Activated CD4-positive, alpha-beta T cell treated with anti-CD3 and anti-CD28 coated beads, Interleukin-2, Interleukin-6, amounts not matched to agents 100 ng/mL and 50 ng/mL, durations not matched to agents 16 hours and 8 hours (primary cell): ENCODE results near the gene PCDHGA1.
A peak's percentile ranks its signal among the peaks of the same experiment; 100 is the strongest.
"Not testable (repeated sequence)": the region's sequence is repeated elsewhere in the genome, so short reads cannot be mapped to it uniquely, and the experiment has no call there.

Experiments
- DNase-seq: peaks from one replicate; pipeline ENCODE4 v3.0.0-alpha.2; 2020

Gene PCDHGA1

GRCh38 chr5:141383345-141383744, 53.0 kb downstream of the PCDHGA1 start:
- DNase-seq = no peak

- no peak for DNase-seq
These were observed 54.4 kb downstream of the PCDHGA1 start for GRCh38 chr5:141384471-141385267.

GRCh38 chr5:141387557-141388311, 57.4 kb downstream of the PCDHGA1 start, which contains the start of gene PCDHGB4:
Gene PCDHGB4 (plus strand): TSS chr5:141387698. CDS start chr5:141387885, 187 bp downstream.
- DNase-seq = peak; percentile 39

GRCh38 chr5:141388661-141389060, 58.3 kb downstream of the PCDHGA1 start:
- DNase-seq = no peak

- DNase-seq = no peak
These were observed 59.1 kb downstream of the PCDHGA1 start for GRCh38 chr5:141389153-141390042.

GRCh38 chr5:141392429-141393198, 62.3 kb downstream of the PCDHGA1 start, which contains the start of gene PCDHGA8:
Gene PCDHGA8 (plus strand): TSS chr5:141392633. CDS start chr5:141392814, 181 bp downstream.
- no peak for DNase-seq

- DNase-seq = no peak
These were observed 63.0 kb downstream of the PCDHGA1 start for GRCh38 chr5:141393267-141393666.

- DNase-seq = not testable (repeated sequence)
These were observed 64.3 kb downstream of the PCDHGA1 start for GRCh38 chr5:141394401-141395187.

GRCh38 chr5:141397756-141398551, 67.6 kb downstream of the PCDHGA1 start, which contains the start of gene PCDHGB5:
Gene PCDHGB5 (plus strand): TSS chr5:141397947. CDS start chr5:141398128, 181 bp downstream.
- peak; percentile 58 for DNase-seq

- DNase-seq = no peak
These were observed 68.3 kb downstream of the PCDHGA1 start for GRCh38 chr5:141398608-141399007.

GRCh38 chr5:141399555-141400258, 69.4 kb downstream of the PCDHGA1 start:
- no peak for DNase-seq

GRCh38 chr5:141402553-141403243, 72.4 kb downstream of the PCDHGA1 start, which contains the start of gene PCDHGA9:
Gene PCDHGA9 (plus strand): TSS chr5:141402778. CDS start chr5:141402953, 175 bp downstream.
- DNase-seq = peak; percentile 15

- no peak for DNase-seq
These were observed 73.1 kb downstream of the PCDHGA1 start for GRCh38 chr5:141403387-141403786.

GRCh38 chr5:141407790-141408505, 77.6 kb downstream of the PCDHGA1 start, which contains the start of gene PCDHGB6:
Gene PCDHGB6 (plus strand): TSS chr5:141408021. CDS start chr5:141408203, 182 bp downstream.
- peak; percentile 51 for DNase-seq

- no peak for DNase-seq
These were observed 79.4 kb downstream of the PCDHGA1 start for GRCh38 chr5:141409598-141410306.

- DNase-seq = no peak
These were observed 81.3 kb downstream of the PCDHGA1 start for GRCh38 chr5:141411575-141411974.
